22Rv1 (cell line): Measurements from ENCODE around the gene EXOC3.

Experiments used
- ZFX ChIP-seq: fragments of 450-650 bp; IDR thresholded peaks from 2 replicates; pipeline ENCODE4 v1.6.1; 2017; ENCODE audit warnings: antibody characterized with exemption, borderline replicate concordance
- TF ChIP-seq, protein P1 (sequence below): fragments of 450-650 bp; IDR thresholded peaks from 2 replicates; pipeline ENCODE4 v1.5.1; 2017; ENCODE audit warnings: mild to moderate bottlenecking

DNA sequence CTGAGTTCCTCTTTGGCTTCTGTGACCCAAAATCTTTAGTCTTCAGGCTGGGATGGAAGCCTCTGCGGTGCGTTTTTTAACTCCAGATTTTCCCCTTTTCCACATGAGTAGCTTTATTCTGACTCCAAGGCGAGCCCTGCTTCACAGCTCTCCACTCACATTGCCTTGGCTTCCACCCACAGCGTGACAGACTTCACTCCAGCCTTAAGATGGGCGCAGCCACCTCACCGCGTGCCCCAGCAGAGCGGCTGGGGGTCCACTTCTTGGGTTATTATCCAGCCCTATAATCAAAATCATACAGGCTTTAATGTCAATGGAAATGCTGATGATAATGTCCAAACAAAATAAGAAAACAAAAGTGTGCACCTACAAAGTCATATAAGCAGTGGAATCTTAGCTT, 1.2 kb downstream of the EXOC3 start:
- TF ChIP-seq, protein P1, sequence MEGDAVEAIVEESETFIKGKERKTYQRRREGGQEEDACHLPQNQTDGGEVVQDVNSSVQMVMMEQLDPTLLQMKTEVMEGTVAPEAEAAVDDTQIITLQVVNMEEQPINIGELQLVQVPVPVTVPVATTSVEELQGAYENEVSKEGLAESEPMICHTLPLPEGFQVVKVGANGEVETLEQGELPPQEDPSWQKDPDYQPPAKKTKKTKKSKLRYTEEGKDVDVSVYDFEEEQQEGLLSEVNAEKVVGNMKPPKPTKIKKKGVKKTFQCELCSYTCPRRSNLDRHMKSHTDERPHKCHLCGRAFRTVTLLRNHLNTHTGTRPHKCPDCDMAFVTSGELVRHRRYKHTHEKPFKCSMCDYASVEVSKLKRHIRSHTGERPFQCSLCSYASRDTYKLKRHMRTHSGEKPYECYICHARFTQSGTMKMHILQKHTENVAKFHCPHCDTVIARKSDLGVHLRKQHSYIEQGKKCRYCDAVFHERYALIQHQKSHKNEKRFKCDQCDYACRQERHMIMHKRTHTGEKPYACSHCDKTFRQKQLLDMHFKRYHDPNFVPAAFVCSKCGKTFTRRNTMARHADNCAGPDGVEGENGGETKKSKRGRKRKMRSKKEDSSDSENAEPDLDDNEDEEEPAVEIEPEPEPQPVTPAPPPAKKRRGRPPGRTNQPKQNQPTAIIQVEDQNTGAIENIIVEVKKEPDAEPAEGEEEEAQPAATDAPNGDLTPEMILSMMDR = no peak
- TF ChIP-seq ZFX = no peak
